ENCODE data around the gene TNNC1. TPM values are rescaled to one million over a fixed set of nuclear protein-coding genes. Genes with fewer than 3 reads are reported as not detected.
A peak's percentile ranks its signal among the peaks of the same experiment; 100 is the strongest.

The TNNC1 gene
- 0.51 and 0.58 TPM in 2 replicates for total RNA-seq

GRCh38 chr3:52453496-52454249, at the start of gene TNNC1:
TSS of gene TNNC1 (minus strand) at chr3:52454041. CDS start at chr3:52454015, 26 bp downstream.
- DNase-seq (ENCODE audit: low read depth): no peak
- no peak for TF ChIP-seq CTCF (conservative IDR thresholded peaks at IDR 0.05; ENCODE audit: low read depth, low read length)
- peak within 1 kb of the TSS; percentile 78 for H3K4me3 ChIP-seq (ENCODE audit: low read depth, low read length)

GRCh38 chr3:52502808-52503350, 49.0 kb upstream of the TNNC1 start:
- no peak for DNase-seq (ENCODE audit: low read depth)
- H3K4me3 ChIP-seq (ENCODE audit: low read depth, low read length): no peak overlapping the region
- no peak for TF ChIP-seq CTCF (conservative IDR thresholded peaks at IDR 0.05; ENCODE audit: low read depth, low read length)

- no peak overlapping the region for H3K4me3 ChIP-seq (ENCODE audit: low read depth, low read length)
- DNase-seq (ENCODE audit: low read depth): no peak
- TF ChIP-seq CTCF (conservative IDR thresholded peaks at IDR 0.05; ENCODE audit: low read depth, low read length): no peak
Observed at GRCh38 chr3:52502001-52502400, 48.2 kb upstream of the TNNC1 start.

GRCh38 chr3:52501046-52501445, 47.2 kb upstream of the TNNC1 start:
- no peak for TF ChIP-seq CTCF (conservative IDR thresholded peaks at IDR 0.05; ENCODE audit: low read depth, low read length)

GRCh38 chr3:52498137-52499054, 44.6 kb upstream of the TNNC1 start:
- DNase-seq (ENCODE audit: low read depth): no peak
- H3K4me3 ChIP-seq (ENCODE audit: low read depth, low read length): no peak overlapping the region
- no peak for TF ChIP-seq CTCF (conservative IDR thresholded peaks at IDR 0.05; ENCODE audit: low read depth, low read length)

More at GRCh38 chr3:52501046-52501445, 47.2 kb upstream of the TNNC1 start:
- DNase-seq (ENCODE audit: low read depth): no peak
- no peak overlapping the region for H3K4me3 ChIP-seq (ENCODE audit: low read depth, low read length)

- TF ChIP-seq CTCF (conservative IDR thresholded peaks at IDR 0.05; ENCODE audit: low read depth, low read length): no peak
- peak; percentile 9 for DNase-seq (ENCODE audit: low read depth)
- no peak overlapping the region for H3K4me3 ChIP-seq (ENCODE audit: low read depth, low read length)
Observed at GRCh38 chr3:52495777-52496602, 42.1 kb upstream of the TNNC1 start.

All from epithelial cell of proximal tubule (primary cell).